Activated CD4-positive, alpha-beta T cell treated with anti-CD3 and anti-CD28 coated beads, Interleukin-2, Interleukin-4, amounts not matched to agents 100 ng/mL and 50 ng/mL, durations not matched to agents 16 hours and 8 hours (primary cell): ENCODE measurements around the gene KLHL22.
"Not testable (repeated sequence)": the region's sequence is repeated elsewhere in the genome, so short reads cannot be mapped to it uniquely, and the experiment has no call there.

ENCODE experiments used
- DNase-seq: peaks from one replicate; pipeline ENCODE4 v3.0.0-alpha.2; 2020; ENCODE audit warnings: low spot score

The KLHL22 gene

GRCh38 chr22:20399866-20400605 is 95.6 kb downstream of the KLHL22 start:
- DNase-seq = no peak

- no peak for DNase-seq
These were observed 97.2 kb downstream of the KLHL22 start for GRCh38 chr22:20398420-20398819.

- DNase-seq = no peak
These were observed 98.1 kb downstream of the KLHL22 start for GRCh38 chr22:20397498-20397897.

- DNase-seq = no peak
These were observed 99.0 kb downstream of the KLHL22 start for GRCh38 chr22:20396639-20397038.

GRCh38 chr22:20395907-20396287 is 99.7 kb downstream of the KLHL22 start:
- no peak for DNase-seq

GRCh38 chr22:20395181-20395906 is 100.3 kb downstream of the KLHL22 start:
- no peak for DNase-seq

- DNase-seq = peak; percentile 85
These were observed 101.7 kb downstream of the KLHL22 start, which contains the start of gene ZNF74 for GRCh38 chr22:20393705-20394476. TSS of gene ZNF74 (plus strand) at chr22:20394151. CDS start at chr22:20394629, 478 bp downstream.

GRCh38 chr22:20392983-20393704 is 102.5 kb downstream of the KLHL22 start:
- no peak for DNase-seq

- DNase-seq = not testable (repeated sequence)
These were observed 103.2 kb downstream of the KLHL22 start for GRCh38 chr22:20392365-20392881.
